IMR-90 (cell line): ENCODE measurements around the gene CCNJL. TPM values are rescaled to one million over a fixed set of nuclear protein-coding genes. Genes with fewer than 3 reads are reported as not detected.

Source experiments
- ATAC-seq: fragments of 200-7000 bp; cut with Tn5 transposase; 2 replicates; pipeline ENCODE4 v1.9.1; 2020; ENCODE audit warnings: low read depth, mild to moderate bottlenecking, moderate library complexity
- BruUV-seq: library from RNA; stranded (reverse); fragments of 400-500 nt; replicated peaks from 2 replicates; lab custom pipeline; 2021; lab: Mats Ljungman, UMichigan
- CTCF ChIA-PET: fragments of 300-600 bp; formaldehyde crosslinking; extraction: SDS; loops from one replicate; lab custom pipeline; 2021; ENCODE audit warnings: antibody characterized with exemption; lab: Yijun Ruan, JAX
- POLR2A ChIA-PET: fragments of 300-600 bp; sonication (Branson Sonifier 250); formaldehyde crosslinking; loops from one replicate; lab custom pipeline; 2022; ENCODE audit warnings: antibody characterized with exemption; ENCODE audit not compliant: unreplicated experiment; lab: Charles Lee
- DNase-seq: peaks from one replicate; pipeline ENCODE4 v3.0.0; 2013
- H2AFZ ChIP-seq: replicated peaks from 2 replicates; pipeline ENCODE3; 2013; ENCODE audit warnings: low read length, mild to moderate bottlenecking; ENCODE audit not compliant: poor library complexity
- H2AK5ac ChIP-seq: 2 replicates; pipeline ENCODE4 v1.6.1; 2013; ENCODE audit warnings: low read depth, low read length, inconsistent platforms
- H2AK9ac ChIP-seq: replicated peaks from 2 replicates; pipeline ENCODE3; 2013; ENCODE audit warnings: mild to moderate bottlenecking, low read depth, low read length, moderate library complexity; ENCODE audit not compliant: poor library complexity
- H2BK120ac ChIP-seq: 2 replicates; pipeline ENCODE4 v1.6.1; 2013; ENCODE audit warnings: low read depth, low read length, inconsistent platforms
- H2BK15ac ChIP-seq: 3 replicates; pipeline ENCODE4 v1.6.1; 2013; ENCODE audit warnings: low read depth, low read length, inconsistent platforms
- H2BK20ac ChIP-seq: 2 replicates; pipeline ENCODE4 v1.6.1; 2013; ENCODE audit warnings: low read depth, mild to moderate bottlenecking, inconsistent platforms, low read length, moderate library complexity
- H2BK5ac ChIP-seq: 2 replicates; pipeline ENCODE4 v1.6.1; 2013; ENCODE audit warnings: mild to moderate bottlenecking, low read depth, low read length, inconsistent platforms; ENCODE audit not compliant: poor library complexity, severe bottlenecking
- H3K14ac ChIP-seq: replicated peaks from 2 replicates; pipeline ENCODE4 v1.6.1; 2013; ENCODE audit warnings: low read depth, low read length, inconsistent platforms
- H3K18ac ChIP-seq: 2 replicates; pipeline ENCODE4 v1.6.1; 2013; ENCODE audit warnings: low read depth, low read length, control low read depth
- H3K23ac ChIP-seq: 2 replicates; pipeline ENCODE4 v1.6.1; 2013; ENCODE audit warnings: low read depth, low read length, inconsistent platforms
- H3K27ac ChIP-seq: 2 replicates; pipeline ENCODE4 v1.5.1; 2013; ENCODE audit warnings: mild to moderate bottlenecking, control low read depth, low read length; ENCODE audit not compliant: insufficient read depth
- H3K27me3 ChIP-seq: 2 replicates; pipeline ENCODE4 v1.6.1; 2013; ENCODE audit warnings: low read length; ENCODE audit not compliant: control insufficient read depth, insufficient read depth
- H3K36me3 ChIP-seq: 2 replicates; pipeline ENCODE4 v1.6.1; 2013; ENCODE audit warnings: low read length, mixed read lengths; ENCODE audit not compliant: control insufficient read depth, insufficient read depth
- H3K4ac ChIP-seq: 2 replicates; pipeline ENCODE4 v1.6.1; 2013; ENCODE audit warnings: low read depth, low read length, inconsistent platforms
- H3K4me1 ChIP-seq: 2 replicates; pipeline ENCODE4 v1.6.1; 2013; ENCODE audit warnings: low read length, mixed read lengths; ENCODE audit not compliant: control insufficient read depth, insufficient read depth
- H3K4me2 ChIP-seq: 2 replicates; pipeline ENCODE4 v1.6.1; 2013; ENCODE audit warnings: low read depth, mild to moderate bottlenecking, control low read depth, low read length, moderate library complexity
- H3K4me3 ChIP-seq: 2 replicates; pipeline ENCODE4 v1.5.1; 2013; ENCODE audit warnings: low read depth, mild to moderate bottlenecking, control low read depth, low read length, moderate library complexity; ENCODE audit not compliant: insufficient read depth
- H3K56ac ChIP-seq: 2 replicates; pipeline ENCODE4 v1.6.1; 2013; ENCODE audit warnings: low read length, inconsistent platforms; ENCODE audit not compliant: insufficient read depth; ENCODE audit errors: extremely low read depth
- H3K79me1 ChIP-seq, 2 experiments: 2 replicates each; pipeline ENCODE4 v1.6.1; 2013; ENCODE audit warnings: low read length in 2 of 2, inconsistent platforms in 1 of 2, low read depth in 1 of 2
- H3K9ac ChIP-seq: 2 replicates; pipeline ENCODE4 v1.6.1; 2013; ENCODE audit warnings: low read depth, low read length, control low read depth
- H3K9me1 ChIP-seq: 2 replicates; pipeline ENCODE4 v1.6.1; 2013; ENCODE audit warnings: low read length, inconsistent platforms; ENCODE audit not compliant: insufficient read depth
- H3K9me3 ChIP-seq: 2 replicates; pipeline ENCODE4 v1.6.1; 2013; ENCODE audit warnings: low read length; ENCODE audit not compliant: control insufficient read depth, insufficient read depth
- H4K20me1 ChIP-seq: 2 replicates; pipeline ENCODE4 v1.6.1; 2013; ENCODE audit warnings: low read length, inconsistent platforms; ENCODE audit not compliant: insufficient read depth
- H4K5ac ChIP-seq: 2 replicates; pipeline ENCODE4 v1.6.1; 2013; ENCODE audit warnings: mild to moderate bottlenecking, low read depth, low read length, control low read depth
- H4K8ac ChIP-seq, 2 experiments: 2 replicates each; pipeline ENCODE4 v1.6.1; 2013; ENCODE audit warnings: low read depth in 2 of 2, low read length in 2 of 2, control low read depth in 1 of 2, inconsistent platforms in 1 of 2
- H4K91ac ChIP-seq: 2 replicates; pipeline ENCODE4 v1.6.1; 2013; ENCODE audit warnings: low read depth, low read length, inconsistent platforms; ENCODE audit not compliant: insufficient read depth
- MAZ ChIP-seq: IDR thresholded peaks from 2 replicates; pipeline ENCODE4 v1.6.1; 2012; ENCODE audit warnings: low read depth, mild to moderate bottlenecking, low read length, improper control_type of control experiment, moderate library complexity, borderline replicate concordance
- WGBS, 2 experiments: methylation state at CpG; one replicate each; pipeline versions ENCODE4 v1.1.5 to v1.1.7; 2013; ENCODE audit warnings: missing lambda C conversion rate in 2 of 2; ENCODE audit not compliant: insufficient read length in 1 of 2; ENCODE audit errors: extremely low coverage in 2 of 2; 5-methylcytosine and 5-hydroxymethylcytosine counted together
- dilution Hi-C: fragments of 300-500 bp; cut with HindIII; formaldehyde crosslinking; loops from one replicate; pipeline ENCODE4 v1.14.3; 2018; ENCODE audit warnings: low sequenced_read_pairs; ENCODE audit not compliant: unreplicated experiment
- in situ Hi-C: fragments of 300-500 bp; cut with MboI; formaldehyde crosslinking; loops from 3 replicates; pipeline ENCODE4 v1.14.3; 2019; ENCODE audit warnings: low sequenced_read_pairs, inconsistent platforms, mixed read lengths
- intact Hi-C: fragments of 100-400 bp; cut with micrococcal nuclease; formaldehyde crosslinking; loops from 2 replicates; pipeline ENCODE4 v1.10.0; 2022
- polyA plus RNA-seq, 3 experiments: library from polyadenylated mRNA; depleted of rRNA; stranded (reverse); fragments of >200 nt; gene quantifications; 2 replicates each; pipeline ENCODE4 v1.2.3, GENCODE V29; 2012; ENCODE audit warnings: low replicate concordance in 1 of 3
- total RNA-seq: library from RNA; depleted of rRNA; stranded (reverse); fragments of >200 nt; gene quantifications from 2 replicates; pipeline ENCODE4 v1.2.3, GENCODE V29; 2012
- TF ChIP-seq, protein P1 (sequence below): fragments of 150-350 bp; IDR thresholded peaks from 2 replicates; pipeline ENCODE4 v1.6.1; 2017; ENCODE audit warnings: mild to moderate bottlenecking, antibody characterized with exemption, low read length, low read depth

CCNJL gene
- total and polyA plus RNA-seq, 2 of the 4 experiments (the other 2 are of a cell fraction) = 2.0 to 3.8 TPM

DNA sequence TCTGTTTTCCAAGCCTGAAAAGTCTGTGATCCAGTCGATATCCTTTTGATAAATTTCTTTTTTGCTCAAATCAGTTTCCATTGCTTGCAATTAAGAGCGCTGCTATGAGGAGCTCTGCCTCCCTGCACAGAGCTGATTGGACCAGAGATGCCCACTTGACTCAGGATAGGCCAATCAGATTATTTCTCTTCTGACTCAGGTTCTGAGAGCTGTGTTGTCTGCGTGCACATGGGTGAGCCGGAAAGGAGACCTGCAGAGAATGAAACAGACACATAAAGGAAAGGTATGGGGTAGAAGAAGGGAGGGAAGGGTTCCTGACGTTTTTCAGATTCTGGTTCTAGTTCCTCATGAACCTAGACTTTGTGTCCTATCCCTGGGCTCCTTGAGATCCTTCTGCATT is 98.8 kb downstream of the CCNJL start:
- TF ChIP-seq, protein P1, sequence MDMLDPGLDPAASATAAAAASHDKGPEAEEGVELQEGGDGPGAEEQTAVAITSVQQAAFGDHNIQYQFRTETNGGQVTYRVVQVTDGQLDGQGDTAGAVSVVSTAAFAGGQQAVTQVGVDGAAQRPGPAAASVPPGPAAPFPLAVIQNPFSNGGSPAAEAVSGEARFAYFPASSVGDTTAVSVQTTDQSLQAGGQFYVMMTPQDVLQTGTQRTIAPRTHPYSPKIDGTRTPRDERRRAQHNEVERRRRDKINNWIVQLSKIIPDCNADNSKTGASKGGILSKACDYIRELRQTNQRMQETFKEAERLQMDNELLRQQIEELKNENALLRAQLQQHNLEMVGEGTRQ = peak; percentile 74
- no peak for TF ChIP-seq MAZ
- no peak overlapping the region for H4K8ac ChIP-seq
- POLR2A ChIA-PET = no interaction called here
- no peaks in the 10 kb centered on the region for H3K79me1 ChIP-seq
- no peak for ATAC-seq
- H3K4me3 ChIP-seq = no peak overlapping the region
- CTCF ChIA-PET = interaction anchor here (1.2 kb wide), 1 partner anchor 15 kb away, joined by 3 read pairs; no protein-coding TSS in a partner anchor
- no peak overlapping the region for H4K91ac ChIP-seq
- no peak overlapping the region for H2AK5ac ChIP-seq
- in situ Hi-C loops = no loop called here
- no peak overlapping the region for H3K14ac ChIP-seq
- peaks cover 17% of the 10 kb centered on the region for H3K27me3 ChIP-seq
- H4K20me1 ChIP-seq = no peaks in the 10 kb centered on the region
- no peaks in the 10 kb centered on the region for H3K4me1 ChIP-seq
- H4K5ac ChIP-seq = no peak overlapping the region
- H3K18ac ChIP-seq = no peak overlapping the region
- H3K4ac ChIP-seq = no peak overlapping the region
- no peak overlapping the region for H2AFZ ChIP-seq
- no peak overlapping the region for H2BK5ac ChIP-seq
- H2BK15ac ChIP-seq = no peak overlapping the region
- H3K23ac ChIP-seq = no peak overlapping the region
- dilution Hi-C loops = no loop called here
- DNase-seq = peak; percentile 13
- H3K27ac ChIP-seq = no peak overlapping the region
- H3K36me3 ChIP-seq = no peaks in the 10 kb centered on the region
- no peak overlapping the region for H2AK9ac ChIP-seq
- no peak overlapping the region for H2BK120ac ChIP-seq
- H3K56ac ChIP-seq = no peak overlapping the region
- no peak overlapping the region for H2BK20ac ChIP-seq
- H3K9ac ChIP-seq = no peak overlapping the region
- intact Hi-C loops = no loop called here
- 73% methylated on average over 2 of the region's 5 CpGs; no CpG with 5 or more reads in 1 of the 2 experiments for WGBS, 2 experiments
- no peaks in the 10 kb centered on the region for H3K9me1 ChIP-seq
- no TSS peak for BruUV-seq
- H3K9me3 ChIP-seq = no peaks in the 10 kb centered on the region
- no peak overlapping the region for H3K4me2 ChIP-seq
